AG09309 (cell line): ENCODE data around the gene TJP2.

Source experiments
- DNase-seq: peaks from one replicate; pipeline ENCODE4 v3.0.0-alpha.2; 2010; ENCODE audit warnings: low read depth
- H3K4me3 ChIP-seq: 2 replicates; pipeline ENCODE4 v1.5.1; 2011; ENCODE audit warnings: mild to moderate bottlenecking, low read depth, low read length, moderate library complexity; ENCODE audit not compliant: control insufficient read depth
- CTCF ChIP-seq: IDR thresholded peaks from 2 replicates; pipeline ENCODE4 v1.5.1; 2011; ENCODE audit warnings: mild to moderate bottlenecking, low read depth, low read length, inconsistent platforms; ENCODE audit not compliant: insufficient read depth, control insufficient read depth; ENCODE audit errors: missing control alignments

Gene TJP2

GRCh38 chr9:69186841-69187611, 12.9 kb downstream of the TJP2 start:
- H3K4me3 ChIP-seq: no peak overlapping the region
- no peak for DNase-seq
- no peak for TF ChIP-seq CTCF

DNA sequence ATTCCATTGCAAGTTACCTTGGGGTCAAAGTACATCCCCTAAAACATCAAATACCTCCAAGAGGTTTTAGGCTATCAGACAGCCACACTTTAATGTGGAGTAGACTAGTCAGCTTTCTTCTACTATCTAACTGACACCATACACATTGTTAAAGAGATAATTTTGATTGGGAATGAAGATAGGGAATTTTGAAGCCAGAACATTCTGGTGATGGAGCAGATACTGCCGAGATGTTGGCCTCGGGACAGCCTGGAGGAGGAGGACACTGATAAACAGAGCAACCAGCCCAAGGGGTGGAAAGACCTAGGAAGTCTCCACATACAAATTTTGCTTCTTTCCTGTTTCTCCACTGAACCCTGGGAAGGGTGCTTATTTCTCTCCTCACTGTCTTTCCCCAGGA, 14.9 kb downstream of the TJP2 start:
- TF ChIP-seq CTCF: no peak
- H3K4me3 ChIP-seq: no peak overlapping the region
- DNase-seq: no peak

DNA sequence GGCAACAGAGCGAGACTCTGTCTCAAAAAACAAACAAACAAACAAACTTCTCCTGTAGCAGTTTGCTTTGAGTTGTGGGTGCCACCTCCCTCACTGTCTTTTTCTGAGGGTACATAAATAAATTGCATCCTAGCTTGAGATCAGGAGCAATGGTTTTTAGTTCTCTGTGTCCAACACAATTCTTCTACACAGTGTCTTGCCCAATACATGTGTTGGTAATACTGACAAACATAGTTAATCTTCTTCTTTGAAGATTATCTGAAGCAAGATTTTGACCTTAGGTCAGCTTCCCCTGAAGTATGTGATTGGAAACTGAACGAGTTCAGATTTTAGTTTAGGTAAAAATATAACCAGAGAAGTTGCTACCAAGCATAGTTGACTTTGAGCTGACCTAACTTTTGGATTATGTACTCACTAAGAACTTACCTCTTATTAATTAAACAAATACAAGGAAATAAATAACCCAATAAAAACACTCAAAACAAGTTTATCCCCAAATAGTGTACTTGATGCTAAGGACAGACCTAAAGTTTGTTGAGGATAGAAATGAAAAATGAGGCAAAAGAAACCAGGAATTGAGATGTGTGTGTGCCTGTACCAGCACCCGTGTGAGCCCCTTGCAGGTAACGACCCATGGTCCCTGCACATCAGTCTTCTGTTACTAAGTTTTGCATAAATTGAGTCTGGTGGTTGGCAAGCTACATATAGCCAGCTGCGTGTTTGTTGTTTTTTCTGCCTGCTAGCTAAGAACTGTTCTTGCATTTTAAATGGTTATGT, 16.2 kb downstream of the TJP2 start:
- TF ChIP-seq CTCF: no peak
- no peak overlapping the region for H3K4me3 ChIP-seq
- DNase-seq: no peak

DNA sequence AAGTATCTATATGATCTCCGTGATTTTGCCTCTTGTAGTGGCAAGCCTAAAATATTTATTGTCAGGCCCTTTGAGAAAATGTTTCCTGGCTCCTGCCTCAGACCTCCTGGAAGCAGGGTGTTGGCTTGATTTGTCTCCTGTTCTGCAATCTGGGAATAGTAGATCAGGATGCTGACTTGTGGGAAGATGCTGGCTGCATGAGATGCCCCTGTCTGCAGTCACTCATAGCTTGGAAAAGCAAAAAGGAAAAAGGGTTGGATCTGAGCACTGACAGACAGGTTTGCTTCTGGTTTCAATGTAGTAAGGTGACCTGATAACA, 16.7 kb downstream of the TJP2 start:
- no peak for TF ChIP-seq CTCF
- DNase-seq: no peak
- H3K4me3 ChIP-seq: no peak overlapping the region

GRCh38 chr9:69191231-69191630, 17.2 kb downstream of the TJP2 start:
- no peak for TF ChIP-seq CTCF
- no peak for DNase-seq
- H3K4me3 ChIP-seq: no peak overlapping the region

GRCh38 chr9:69192214-69192613, 18.1 kb downstream of the TJP2 start:
- TF ChIP-seq CTCF: no peak
- no peak for DNase-seq
- H3K4me3 ChIP-seq: no peak overlapping the region
